ENCODE data around the gene MYH9. TPM values are rescaled to one million over a fixed set of nuclear protein-coding genes. Genes with fewer than 3 reads are reported as not detected.

MYH9 gene
- total and polyA plus RNA-seq, 10 donors = 59.8 to 1,376 (median 711) TPM

GRCh38 chr22:36289406-36289870, 98.3 kb downstream of the MYH9 start:
- intact Hi-C loops (cut with DNase I; ENCODE audit: low total_unique reads) = no loop called here
- 86 to 98% (median 93%) methylated on average over 6 to 7 of the region's 7 CpGs for WGBS, 5 donors
- no peaks in the 10 kb centered on the region for H3K27me3 ChIP-seq (replicated peaks in 1 of 7)
- DNase-seq = no peak
- H3K9me3 ChIP-seq = peaks cover 0 to 3% (median 0%) of the 10 kb centered on the region in 8 donors
- H3K27ac ChIP-seq = peak overlapping the region in 4 of 8 donors; percentile 15 to 61 (median 32)
- TF ChIP-seq POLR2AphosphoS5 (IDR thresholded peaks at IDR 0.05) (no peak), POLR2A (IDR thresholded peaks at IDR 0.05) (no peak)
- TF ChIP-seq, protein P1, sequence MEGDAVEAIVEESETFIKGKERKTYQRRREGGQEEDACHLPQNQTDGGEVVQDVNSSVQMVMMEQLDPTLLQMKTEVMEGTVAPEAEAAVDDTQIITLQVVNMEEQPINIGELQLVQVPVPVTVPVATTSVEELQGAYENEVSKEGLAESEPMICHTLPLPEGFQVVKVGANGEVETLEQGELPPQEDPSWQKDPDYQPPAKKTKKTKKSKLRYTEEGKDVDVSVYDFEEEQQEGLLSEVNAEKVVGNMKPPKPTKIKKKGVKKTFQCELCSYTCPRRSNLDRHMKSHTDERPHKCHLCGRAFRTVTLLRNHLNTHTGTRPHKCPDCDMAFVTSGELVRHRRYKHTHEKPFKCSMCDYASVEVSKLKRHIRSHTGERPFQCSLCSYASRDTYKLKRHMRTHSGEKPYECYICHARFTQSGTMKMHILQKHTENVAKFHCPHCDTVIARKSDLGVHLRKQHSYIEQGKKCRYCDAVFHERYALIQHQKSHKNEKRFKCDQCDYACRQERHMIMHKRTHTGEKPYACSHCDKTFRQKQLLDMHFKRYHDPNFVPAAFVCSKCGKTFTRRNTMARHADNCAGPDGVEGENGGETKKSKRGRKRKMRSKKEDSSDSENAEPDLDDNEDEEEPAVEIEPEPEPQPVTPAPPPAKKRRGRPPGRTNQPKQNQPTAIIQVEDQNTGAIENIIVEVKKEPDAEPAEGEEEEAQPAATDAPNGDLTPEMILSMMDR (IDR thresholded peaks at IDR 0.05 in 8 of 11, conservative IDR thresholded peaks at IDR 0.05 in 3 of 11) = no peak
- H3K4me3 ChIP-seq = no peak overlapping the region
- H3K4me1 ChIP-seq = peaks cover 0 to 56% (median 22%) of the 10 kb centered on the region in 6 donors
- H3K36me3 ChIP-seq = peaks cover 29 to 100% (median 93%) of the 10 kb centered on the region in 6 donors

DNA sequence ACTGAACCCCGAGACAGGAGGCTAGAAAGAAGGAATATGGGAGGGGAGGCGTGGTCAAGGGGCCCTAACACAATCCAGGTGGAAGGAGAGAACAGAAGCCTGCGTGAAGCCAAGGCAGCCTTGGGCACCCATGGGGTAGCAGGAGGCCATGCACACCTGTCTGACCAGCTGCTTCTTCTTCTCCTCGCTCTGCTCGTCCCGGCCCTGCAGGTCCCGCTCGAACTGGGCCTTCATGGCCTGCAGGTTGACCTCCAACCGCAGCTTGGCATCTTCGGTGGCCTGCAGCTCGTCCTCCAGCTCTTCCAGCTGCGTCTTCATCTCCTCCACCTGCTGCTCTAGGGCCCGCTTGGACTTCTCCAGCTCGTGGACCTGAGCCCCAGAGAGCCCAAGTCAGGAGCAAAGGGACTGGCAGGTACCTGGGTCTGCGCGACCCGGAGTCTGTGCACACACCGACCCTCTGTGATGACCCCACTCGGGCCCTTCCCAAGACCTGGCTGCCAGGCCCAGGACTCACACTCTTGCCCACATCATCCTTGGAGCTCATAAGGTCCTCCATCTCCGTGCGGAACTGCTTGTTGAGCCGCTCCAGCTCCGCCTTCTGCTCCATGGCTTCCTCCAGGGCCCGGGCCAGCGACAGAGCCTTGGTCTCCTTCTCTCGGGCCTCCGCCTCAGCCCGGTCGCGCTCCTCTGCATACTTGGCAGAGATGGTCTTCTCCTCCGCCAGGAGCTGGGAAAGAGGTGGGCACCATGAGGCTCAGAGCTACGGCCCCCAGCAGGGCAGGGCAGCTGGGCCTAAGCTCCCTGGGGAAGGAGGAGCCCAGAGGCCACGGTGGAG, 99.0 kb downstream of the MYH9 start:
- Histone ChIP-seq H3K27ac (peak overlapping the region in 3 of 8 donors; percentile 24 to 61 (median 40)), H3K36me3 (peaks cover 32 to 100% (median 93%) of the 10 kb centered on the region in 6 donors), H3K4me1 (peaks cover 0 to 59% (median 22%) of the 10 kb centered on the region in 6 donors), H3K4me3 (no peak overlapping the region), H3K27me3 (replicated peaks in 1 of 7) (no peaks in the 10 kb centered on the region), H3K9me3 (peaks cover 0 to 3% (median 0%) of the 10 kb centered on the region in 8 donors)
- intact Hi-C loops (cut with DNase I; ENCODE audit: low total_unique reads) = no loop called here
- WGBS, 5 donors = 90 to 96% (median 94%) methylated on average over 32 to 33 of the region's 33 CpGs
- TF ChIP-seq, protein P1 (IDR thresholded peaks at IDR 0.05 in 8 of 11, conservative IDR thresholded peaks at IDR 0.05 in 3 of 11) = no peak
- TF ChIP-seq POLR2AphosphoS5 (IDR thresholded peaks at IDR 0.05) = peak; percentile 42 to 79 (median 55)
- peak; percentile 72 for DNase-seq

- 90 to 95% (median 91%) methylated on average over 20 of the region's 20 CpGs for WGBS, 5 donors
- peaks cover 0 to 53% (median 19%) of the 10 kb centered on the region in 6 donors for H3K4me1 ChIP-seq
- no peaks in the 10 kb centered on the region for H3K27me3 ChIP-seq (replicated peaks in 1 of 7)
- peaks cover 0 to 3% (median 0%) of the 10 kb centered on the region in 8 donors for H3K9me3 ChIP-seq
- TF ChIP-seq POLR2AphosphoS5 (IDR thresholded peaks at IDR 0.05) = peak in 1 of 3 donors; percentile 11
- TF ChIP-seq POLR2A (IDR thresholded peaks at IDR 0.05) = no peak
- peak overlapping the region in 3 of 8 donors; percentile 24 to 40 (median 38) for H3K27ac ChIP-seq
- no peak overlapping the region for H3K4me3 ChIP-seq
- peak; percentile 70 for DNase-seq
- intact Hi-C loops (cut with DNase I; ENCODE audit: low total_unique reads) = no loop called here
- H3K36me3 ChIP-seq = peaks cover 33 to 100% (median 93%) of the 10 kb centered on the region in 6 donors
Measured at GRCh38 chr22:36287881-36288515, 99.8 kb downstream of the MYH9 start.

DNA sequence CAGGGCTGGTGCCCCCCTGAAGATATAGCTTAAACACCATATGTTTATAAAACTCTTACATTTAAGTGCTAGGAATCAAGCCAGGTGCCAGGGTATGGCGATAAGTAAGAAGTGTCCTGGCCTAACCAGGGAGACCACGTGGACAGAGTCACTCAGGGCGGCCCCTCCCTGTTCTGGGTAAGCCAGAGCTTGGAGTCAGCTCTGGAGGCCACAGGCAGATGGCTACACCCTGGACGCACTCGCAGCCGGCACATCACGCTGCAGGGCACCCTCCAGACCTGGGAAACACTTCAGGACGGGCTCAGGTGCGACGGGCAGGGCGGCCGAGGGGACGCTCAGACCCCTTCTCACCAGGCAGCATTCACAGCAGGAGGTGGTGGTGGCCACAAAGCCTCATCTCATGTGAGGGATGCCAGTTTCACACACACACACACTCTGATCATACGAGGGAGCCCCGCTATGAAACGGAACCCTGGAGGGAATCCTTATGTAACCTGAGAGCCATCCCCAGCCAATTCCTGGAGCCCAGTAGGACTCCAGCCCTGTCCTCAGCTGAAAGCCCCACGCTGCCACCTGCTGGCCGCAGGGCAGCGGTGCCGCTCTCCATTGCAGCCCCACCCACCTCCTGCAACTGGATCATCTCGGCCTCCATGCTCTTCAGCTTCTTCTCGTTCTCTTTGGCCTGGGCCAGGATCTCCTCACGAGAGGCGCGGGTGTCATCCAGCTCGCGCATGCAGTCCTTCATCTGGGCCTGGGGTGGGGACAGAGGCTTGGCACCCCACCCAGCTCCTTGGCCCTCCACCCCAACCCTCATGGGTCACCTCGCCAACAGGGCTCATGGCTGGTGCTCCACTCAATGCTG, 101.4 kb downstream of the MYH9 start:
- peak; percentile 89 for DNase-seq

More for the DNA sequence above, 101.4 kb downstream of the MYH9 start:
- Histone ChIP-seq H3K27me3 (replicated peaks in 1 of 7) (no peaks in the 10 kb centered on the region), H3K36me3 (peaks cover 32 to 100% (median 93%) of the 10 kb centered on the region in 6 donors), H3K4me1 (peaks cover 0 to 39% (median 8%) of the 10 kb centered on the region in 6 donors), H3K9me3 (peaks cover 0 to 3% (median 0%) of the 10 kb centered on the region in 8 donors), H3K4me3 (no peak overlapping the region), H3K27ac (peak overlapping the region in 6 of 8 donors; percentile 38 to 69 (median 54))
- WGBS, 5 donors = 73 to 85% (median 75%) methylated on average over 21 to 28 of the region's 28 CpGs
- intact Hi-C loops (cut with DNase I; ENCODE audit: low total_unique reads) = no loop called here
- TF ChIP-seq POLR2A (IDR thresholded peaks at IDR 0.05) = no peak
- TF ChIP-seq POLR2AphosphoS5 (IDR thresholded peaks at IDR 0.05) = peak; percentile 50 to 85 (median 71)
- TF ChIP-seq, protein P1 (IDR thresholded peaks at IDR 0.05 in 8 of 11, conservative IDR thresholded peaks at IDR 0.05 in 3 of 11) = peak; percentile 67 to 93 (median 83)

Data from spleen (tissue), 11 donors.